Endothelial cell of umbilical vein (primary cell): ENCODE results near the gene KRTAP4-11.

Experiments
- FOS ChIP-seq: IDR thresholded peaks from 2 replicates; pipeline ENCODE4 v1.6.1; 2011; ENCODE audit warnings: mild to moderate bottlenecking, low read length, moderate library complexity, borderline replicate concordance; ENCODE audit not compliant: insufficient read depth
- POLR2A ChIP-seq: IDR thresholded peaks from 2 replicates; pipeline ENCODE4 v1.6.1; 2012; ENCODE audit warnings: low read depth, mild to moderate bottlenecking, control low read depth, low read length
- TF ChIP-seq, protein P1 (sequence below), 2 donors: IDR thresholded peaks; 1 replicate in 1 of 2; 2 replicates in 1 of 2; pipeline ENCODE4 v1.5.1; 2011; ENCODE audit warnings: low read length in 2 of 2, mild to moderate bottlenecking in 2 of 2, moderate library complexity in 2 of 2, control low read depth in 1 of 2, inconsistent platforms in 1 of 2, low read depth in 1 of 2; ENCODE audit not compliant: insufficient read depth in 1 of 2; ENCODE audit errors: extremely low read depth in 1 of 2

DNA sequence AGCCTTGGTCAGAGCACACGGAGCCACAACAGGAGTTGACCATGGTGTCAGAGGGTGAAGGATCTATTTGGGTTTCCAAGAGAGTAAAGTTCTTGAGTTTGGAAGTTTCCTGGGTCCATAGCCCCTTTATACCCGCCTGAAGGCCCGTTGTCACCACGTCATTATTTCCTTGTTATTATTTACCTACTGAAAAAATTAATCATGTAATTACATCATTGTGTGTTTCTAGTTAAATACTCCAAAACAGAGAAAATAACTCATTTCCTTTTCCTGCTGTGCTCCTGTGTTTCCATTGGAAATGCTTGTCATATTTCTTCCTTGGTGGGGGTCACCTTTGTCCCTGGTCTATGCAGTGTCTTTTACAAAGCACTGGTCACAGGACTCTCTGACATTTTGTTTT is 20.1 kb downstream of the KRTAP4-11 start, which contains the start of gene KRTAP4-8:
- TF ChIP-seq, protein P1, sequence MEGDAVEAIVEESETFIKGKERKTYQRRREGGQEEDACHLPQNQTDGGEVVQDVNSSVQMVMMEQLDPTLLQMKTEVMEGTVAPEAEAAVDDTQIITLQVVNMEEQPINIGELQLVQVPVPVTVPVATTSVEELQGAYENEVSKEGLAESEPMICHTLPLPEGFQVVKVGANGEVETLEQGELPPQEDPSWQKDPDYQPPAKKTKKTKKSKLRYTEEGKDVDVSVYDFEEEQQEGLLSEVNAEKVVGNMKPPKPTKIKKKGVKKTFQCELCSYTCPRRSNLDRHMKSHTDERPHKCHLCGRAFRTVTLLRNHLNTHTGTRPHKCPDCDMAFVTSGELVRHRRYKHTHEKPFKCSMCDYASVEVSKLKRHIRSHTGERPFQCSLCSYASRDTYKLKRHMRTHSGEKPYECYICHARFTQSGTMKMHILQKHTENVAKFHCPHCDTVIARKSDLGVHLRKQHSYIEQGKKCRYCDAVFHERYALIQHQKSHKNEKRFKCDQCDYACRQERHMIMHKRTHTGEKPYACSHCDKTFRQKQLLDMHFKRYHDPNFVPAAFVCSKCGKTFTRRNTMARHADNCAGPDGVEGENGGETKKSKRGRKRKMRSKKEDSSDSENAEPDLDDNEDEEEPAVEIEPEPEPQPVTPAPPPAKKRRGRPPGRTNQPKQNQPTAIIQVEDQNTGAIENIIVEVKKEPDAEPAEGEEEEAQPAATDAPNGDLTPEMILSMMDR (IDR thresholded peaks at IDR 0.05; ENCODE audit: extremely low read depth in 1 of 2, insufficient read depth in 1 of 2, low read depth in 1 of 2, low read length in 2 of 2): no peak
- no peak for TF ChIP-seq POLR2A
- TF ChIP-seq FOS: no peak
